K562 (cell line): Measurements from ENCODE around the gene ARSK.

ENCODE experiments used
- HOMEZ ChIP-seq: fragments of 250-450 bp; sonication (Bioruptor Pico); IDR thresholded peaks from 2 replicates; pipeline ENCODE4 v1.4.0; 2020; ENCODE audit warnings: mild to moderate bottlenecking, moderate library complexity
- NCOR1 ChIP-seq: fragments of 450-650 bp; IDR thresholded peaks from 2 replicates; pipeline ENCODE4 v1.6.1; 2016; ENCODE audit warnings: mild to moderate bottlenecking, moderate library complexity
- U2AF2 ChIP-seq: fragments of 200-400 bp; formaldehyde crosslinking; optimal IDR thresholded peaks from 2 replicates; pipeline ENCODE3; 2017; ENCODE audit warnings: low read depth, mild to moderate bottlenecking, low read length
- TF ChIP-seq, protein P1 (sequence below): fragments of 250-450 bp; sonication (Bioruptor Pico); IDR thresholded peaks from 2 replicates; pipeline ENCODE4 v1.8.0; 2022; ENCODE audit warnings: inconsistent platforms, mild to moderate bottlenecking, moderate library complexity, borderline replicate concordance

DNA sequence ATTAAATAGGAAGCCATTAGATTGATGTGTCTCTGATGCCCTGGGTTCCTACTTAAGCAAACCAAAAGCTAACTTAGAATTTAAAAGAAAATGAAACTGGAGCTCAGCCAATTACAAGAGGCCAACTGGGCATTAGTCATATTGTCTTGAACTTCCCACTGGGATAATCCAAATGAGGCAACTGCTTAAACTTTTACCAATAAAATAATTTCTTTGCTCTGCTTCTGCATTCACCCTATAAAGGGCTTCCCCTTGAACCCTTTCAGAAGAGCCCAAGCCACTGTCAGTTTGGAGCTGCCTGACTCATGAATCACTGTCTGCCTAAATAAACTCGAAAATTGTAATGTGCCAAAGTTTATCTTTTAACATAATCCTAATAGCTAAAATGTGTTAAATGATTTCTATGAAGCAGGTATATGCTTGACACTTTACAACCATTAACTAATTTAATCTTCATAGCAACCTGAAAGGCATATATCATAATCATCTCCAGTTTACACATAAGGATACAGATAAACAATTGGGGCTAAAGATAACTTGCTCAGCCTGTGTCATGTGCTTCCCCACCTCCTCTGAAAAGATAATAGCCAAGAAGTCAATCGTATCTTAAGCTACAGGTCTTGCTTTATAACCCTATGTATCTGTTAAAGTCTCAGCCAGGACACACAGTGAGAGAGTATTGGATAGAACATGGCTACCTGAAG is 76.5 kb downstream of the ARSK start:
- TF ChIP-seq, protein P1, sequence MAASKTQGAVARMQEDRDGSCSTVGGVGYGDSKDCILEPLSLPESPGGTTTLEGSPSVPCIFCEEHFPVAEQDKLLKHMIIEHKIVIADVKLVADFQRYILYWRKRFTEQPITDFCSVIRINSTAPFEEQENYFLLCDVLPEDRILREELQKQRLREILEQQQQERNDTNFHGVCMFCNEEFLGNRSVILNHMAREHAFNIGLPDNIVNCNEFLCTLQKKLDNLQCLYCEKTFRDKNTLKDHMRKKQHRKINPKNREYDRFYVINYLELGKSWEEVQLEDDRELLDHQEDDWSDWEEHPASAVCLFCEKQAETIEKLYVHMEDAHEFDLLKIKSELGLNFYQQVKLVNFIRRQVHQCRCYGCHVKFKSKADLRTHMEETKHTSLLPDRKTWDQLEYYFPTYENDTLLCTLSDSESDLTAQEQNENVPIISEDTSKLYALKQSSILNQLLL = no peak
- TF ChIP-seq HOMEZ (CRISPR knock-in tag) = no peak
- TF ChIP-seq U2AF2 = no peak
- TF ChIP-seq NCOR1 = peak; percentile 37; the same call in 1 of the 2 replicates
